HFFc6 (cell line): ENCODE measurements around the gene PGAP1. TPM values are rescaled to one million over a fixed set of nuclear protein-coding genes. Genes with fewer than 3 reads are reported as not detected.

Experiments
- DNase-seq: peaks from one replicate; pipeline ENCODE4 v3.0.0-alpha.2; 2018
- H3K27ac Mint-ChIP-seq: 2 replicates; pipeline ENCODE4 v1.8.0; 2020; ENCODE audit warnings: mild to moderate bottlenecking, mixed read lengths
- H3K27me3 Mint-ChIP-seq: 2 replicates; pipeline ENCODE4 v1.8.0; 2021; ENCODE audit warnings: mild to moderate bottlenecking, moderate library complexity, mixed read lengths; ENCODE audit not compliant: insufficient read depth
- H3K36me3 Mint-ChIP-seq: 2 replicates; pipeline ENCODE4 v1.8.0; 2021; ENCODE audit warnings: low read depth, mixed read lengths
- H3K4me1 Mint-ChIP-seq: 2 replicates; pipeline ENCODE4 v1.8.0; 2020; ENCODE audit warnings: low read depth, mixed read lengths
- H3K4me3 Mint-ChIP-seq: 2 replicates; pipeline ENCODE4 v1.8.0; 2020; ENCODE audit warnings: mild to moderate bottlenecking, moderate library complexity, mixed read lengths
- H3K9me3 Mint-ChIP-seq: 2 replicates; pipeline ENCODE4 v1.8.0; 2020; ENCODE audit warnings: mild to moderate bottlenecking, mixed read lengths
- CTCF ChIP-seq: fragments of 200-600 bp; sonication (generic); IDR thresholded peaks from 2 replicates; pipeline ENCODE4 v1.5.0; 2021; ENCODE audit warnings: antibody characterized with exemption, mild to moderate bottlenecking
- total RNA-seq, 6 experiments: library from RNA; stranded (reverse); fragmentation: NEBNext Ultra II Directional; extraction: Animal tissue kit (Norgen Biotek cat#: 25700); gene quantifications; 2 replicates in 1 of 6; 3 replicates in 5 of 6; pipeline ENCODE4 v1.2.3, GENCODE V29; 2021

PGAP1 gene
- total RNA-seq, 6 experiments from 2014 or later, result 6.0 to 9.4 (median 7.3) TPM

- no peak for TF ChIP-seq CTCF
- DNase-seq, result no peak
- no peak overlapping the region for H3K27ac Mint-ChIP-seq
- H3K27me3 Mint-ChIP-seq, result peaks cover 2% of the 10 kb centered on the region; the same call in 1 of the 2 replicates
- peaks cover 28% of the 10 kb centered on the region; the same call in 1 of the 2 replicates for H3K4me1 Mint-ChIP-seq
- no peaks in the 10 kb centered on the region for H3K36me3 Mint-ChIP-seq
- no peaks in the 10 kb centered on the region; the same call in 1 of the 2 replicates for H3K9me3 Mint-ChIP-seq
- H3K4me3 Mint-ChIP-seq, result no peak overlapping the region
Measured at GRCh38 chr2:196963961-196964360, 37.5 kb upstream of the PGAP1 start.

DNA sequence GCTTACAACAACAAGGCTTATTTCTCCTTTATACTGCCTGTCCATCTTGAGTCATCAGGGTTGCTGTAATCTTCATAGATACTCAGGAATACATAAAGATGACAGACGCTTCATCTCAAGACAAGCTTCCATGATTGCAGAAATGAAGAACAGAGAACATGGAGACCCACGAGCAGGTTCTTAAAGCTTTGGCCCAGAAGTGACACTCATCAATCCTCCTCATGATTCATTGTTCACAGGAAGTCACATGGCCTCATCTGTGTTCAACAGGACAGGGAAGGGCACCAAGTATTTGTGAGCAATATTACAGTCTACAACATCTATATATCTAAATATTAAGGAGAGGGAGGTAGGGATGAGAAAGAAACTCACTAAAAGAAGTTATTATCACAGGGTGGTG is 36.5 kb upstream of the PGAP1 start:
- no peak for TF ChIP-seq CTCF
- Mint-ChIP-seq H3K27me3 (peaks cover 2% of the 10 kb centered on the region; the same call in 1 of the 2 replicates), H3K9me3 (no peaks in the 10 kb centered on the region; the same call in 1 of the 2 replicates), H3K27ac (no peak overlapping the region), H3K4me3 (no peak overlapping the region), H3K4me1 (peaks cover 23% of the 10 kb centered on the region; the same call in 1 of the 2 replicates), H3K36me3 (no peaks in the 10 kb centered on the region)
- no peak for DNase-seq

DNA sequence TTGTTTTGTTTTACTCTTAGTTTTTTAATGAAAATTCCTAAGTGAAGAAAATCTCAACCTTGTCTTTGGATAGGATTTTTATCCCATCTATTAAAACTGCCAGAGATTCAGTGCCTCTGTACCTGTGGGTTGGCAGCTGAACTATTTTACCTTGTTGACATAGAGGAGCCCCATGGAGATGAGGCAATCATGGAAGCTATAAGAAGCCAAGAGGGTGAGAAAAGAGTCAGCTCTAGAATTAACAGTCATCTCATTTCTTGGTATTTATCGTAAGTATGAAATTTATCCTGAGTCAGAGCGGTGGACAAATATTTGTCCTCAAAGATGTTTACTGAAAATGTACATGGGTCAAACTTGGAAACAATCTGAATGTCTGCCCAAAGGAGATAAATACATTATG is 35.8 kb upstream of the PGAP1 start:
- peaks cover 17% of the 10 kb centered on the region; the same call in 1 of the 2 replicates for H3K4me1 Mint-ChIP-seq
- peaks cover 2% of the 10 kb centered on the region; the same call in 1 of the 2 replicates for H3K27me3 Mint-ChIP-seq
- H3K9me3 Mint-ChIP-seq, result no peaks in the 10 kb centered on the region
- H3K36me3 Mint-ChIP-seq, result no peaks in the 10 kb centered on the region
- no peak overlapping the region for H3K27ac Mint-ChIP-seq
- no peak for DNase-seq
- H3K4me3 Mint-ChIP-seq, result no peak overlapping the region
- TF ChIP-seq CTCF, result no peak

DNA sequence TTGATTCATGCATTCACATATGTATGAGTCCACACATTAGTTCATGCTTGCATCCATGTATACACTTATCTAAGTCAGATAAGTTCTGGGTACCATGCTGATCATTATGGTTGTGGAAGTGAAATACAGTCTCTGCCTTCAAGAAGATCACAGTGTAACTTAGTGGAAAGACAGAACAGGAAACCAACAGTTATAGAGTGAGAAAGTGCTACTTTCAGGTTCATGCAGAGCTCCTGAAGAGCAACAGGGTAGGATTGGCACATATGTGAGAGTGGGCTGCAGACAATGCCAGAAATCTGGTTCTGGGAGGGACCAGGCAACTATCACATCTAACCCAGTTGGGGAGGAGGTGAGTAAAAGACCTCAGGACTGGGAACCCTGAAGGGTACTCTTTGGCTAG is 35.4 kb upstream of the PGAP1 start:
- Mint-ChIP-seq H3K36me3 (no peaks in the 10 kb centered on the region), H3K9me3 (no peaks in the 10 kb centered on the region), H3K27me3 (peaks cover 2% of the 10 kb centered on the region; the same call in 1 of the 2 replicates), H3K4me1 (peaks cover 13% of the 10 kb centered on the region; the same call in 1 of the 2 replicates), H3K4me3 (no peak overlapping the region), H3K27ac (no peak overlapping the region)
- DNase-seq, result no peak
- TF ChIP-seq CTCF, result no peak

DNA sequence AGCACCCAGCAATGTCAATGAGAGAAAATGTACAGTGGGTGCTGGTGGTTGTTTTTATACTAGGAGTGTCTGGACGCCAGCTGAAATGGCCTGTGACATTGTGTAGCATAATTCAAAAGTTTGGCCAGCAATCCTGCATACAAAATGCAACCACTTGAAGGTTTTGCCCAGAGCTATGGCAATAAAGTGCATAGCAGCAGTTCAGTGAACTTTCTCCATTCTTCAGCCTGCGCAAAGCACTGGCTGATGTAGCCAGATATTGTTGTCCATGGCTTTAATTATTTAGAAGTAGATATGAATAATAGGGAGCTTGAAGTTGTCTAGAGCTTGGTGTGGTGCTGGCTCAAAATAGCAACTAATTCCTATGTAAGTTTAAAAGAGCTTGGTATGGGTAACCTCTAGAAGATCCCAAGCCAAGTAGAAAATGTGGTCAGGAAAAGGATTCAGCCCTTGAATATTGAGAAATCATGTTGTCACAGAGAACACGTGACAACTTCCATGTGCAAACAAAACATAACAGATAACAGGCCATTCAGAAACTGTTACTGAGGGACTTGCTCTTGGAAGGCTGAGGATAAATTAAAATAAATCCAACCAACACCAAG is 33.3 kb upstream of the PGAP1 start:
- H3K4me1 Mint-ChIP-seq, result peaks cover 7% of the 10 kb centered on the region; the same call in 1 of the 2 replicates
- no peak overlapping the region for H3K27ac Mint-ChIP-seq
- DNase-seq, result no peak
- no peaks in the 10 kb centered on the region for H3K9me3 Mint-ChIP-seq
- H3K36me3 Mint-ChIP-seq, result no peaks in the 10 kb centered on the region
- H3K27me3 Mint-ChIP-seq, result peaks cover 2% of the 10 kb centered on the region; the same call in 1 of the 2 replicates
- H3K4me3 Mint-ChIP-seq, result no peak overlapping the region
- no peak for TF ChIP-seq CTCF
